ENCODE data around the gene COL18A1. TPM values are rescaled to one million over a fixed set of nuclear protein-coding genes. Genes with fewer than 3 reads are reported as not detected.

Gene COL18A1
- total RNA-seq, 4 donors from 2014 or later: 124 to 224 (median 173) TPM

DNA sequence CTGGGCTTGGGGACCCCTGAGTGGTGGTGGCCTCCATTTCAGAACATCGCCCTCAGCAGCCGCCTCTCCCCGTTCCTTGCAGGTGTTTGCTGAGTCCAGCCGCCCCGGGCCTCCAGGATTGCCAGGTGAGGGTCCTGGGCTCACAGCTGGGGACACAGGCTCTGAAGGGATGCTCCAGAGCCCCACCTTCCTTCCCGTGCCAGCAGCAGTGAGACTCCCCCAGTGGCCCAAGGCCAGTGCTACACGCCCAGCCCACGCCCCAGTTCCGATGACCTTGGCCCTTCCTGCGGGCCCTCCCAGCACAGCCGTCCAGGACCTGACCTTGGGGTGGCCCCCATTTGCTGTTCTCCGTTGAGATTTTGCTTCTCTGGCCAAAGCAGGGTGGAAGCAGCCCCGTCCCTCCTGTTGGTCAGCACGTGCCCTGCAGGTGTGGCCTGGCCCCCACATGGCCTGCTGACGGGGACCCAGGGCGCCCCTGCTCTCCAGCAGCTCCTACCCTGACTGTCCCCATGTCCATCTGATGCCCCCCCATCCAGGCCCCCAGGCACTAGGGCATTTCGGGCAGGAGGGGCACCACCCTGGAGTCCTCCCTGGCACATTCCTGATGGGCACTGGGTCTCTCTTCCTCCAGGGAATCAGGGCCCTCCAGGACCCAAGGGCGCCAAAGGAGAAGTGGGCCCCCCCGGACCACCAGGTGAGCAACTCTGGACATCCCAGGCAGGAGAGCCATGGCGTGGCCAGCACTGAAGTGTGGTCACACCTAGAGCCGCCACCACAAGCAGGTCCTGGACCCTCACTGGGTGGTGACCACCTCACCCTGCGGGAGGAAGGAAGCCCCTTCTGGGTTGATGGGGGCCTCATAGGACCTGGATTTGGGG lies 92.2 kb downstream of the COL18A1 start:
- H3K4me1 ChIP-seq: no peaks in the 10 kb centered on the region
- DNase-seq (ENCODE audit: low spot score in 2 of 2): no peak
- no peak overlapping the region for H3K27ac ChIP-seq
- no peaks in the 10 kb centered on the region for H3K9me3 ChIP-seq
- no peak overlapping the region for H3K4me3 ChIP-seq
- H3K27me3 ChIP-seq: no peaks in the 10 kb centered on the region
- 77 to 86% methylated on average over 15 to 21 of the region's 22 CpGs for WGBS, 2 donors
- peaks cover 0 to 71% (median 0%) of the 10 kb centered on the region in 3 donors for H3K36me3 ChIP-seq
- no peak for TF ChIP-seq EP300 (IDR thresholded peaks at IDR 0.05)
- TF ChIP-seq POLR2A (IDR thresholded peaks at IDR 0.05): no peak
- TF ChIP-seq, protein P1, sequence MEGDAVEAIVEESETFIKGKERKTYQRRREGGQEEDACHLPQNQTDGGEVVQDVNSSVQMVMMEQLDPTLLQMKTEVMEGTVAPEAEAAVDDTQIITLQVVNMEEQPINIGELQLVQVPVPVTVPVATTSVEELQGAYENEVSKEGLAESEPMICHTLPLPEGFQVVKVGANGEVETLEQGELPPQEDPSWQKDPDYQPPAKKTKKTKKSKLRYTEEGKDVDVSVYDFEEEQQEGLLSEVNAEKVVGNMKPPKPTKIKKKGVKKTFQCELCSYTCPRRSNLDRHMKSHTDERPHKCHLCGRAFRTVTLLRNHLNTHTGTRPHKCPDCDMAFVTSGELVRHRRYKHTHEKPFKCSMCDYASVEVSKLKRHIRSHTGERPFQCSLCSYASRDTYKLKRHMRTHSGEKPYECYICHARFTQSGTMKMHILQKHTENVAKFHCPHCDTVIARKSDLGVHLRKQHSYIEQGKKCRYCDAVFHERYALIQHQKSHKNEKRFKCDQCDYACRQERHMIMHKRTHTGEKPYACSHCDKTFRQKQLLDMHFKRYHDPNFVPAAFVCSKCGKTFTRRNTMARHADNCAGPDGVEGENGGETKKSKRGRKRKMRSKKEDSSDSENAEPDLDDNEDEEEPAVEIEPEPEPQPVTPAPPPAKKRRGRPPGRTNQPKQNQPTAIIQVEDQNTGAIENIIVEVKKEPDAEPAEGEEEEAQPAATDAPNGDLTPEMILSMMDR (IDR thresholded peaks at IDR 0.05): no peak

DNA sequence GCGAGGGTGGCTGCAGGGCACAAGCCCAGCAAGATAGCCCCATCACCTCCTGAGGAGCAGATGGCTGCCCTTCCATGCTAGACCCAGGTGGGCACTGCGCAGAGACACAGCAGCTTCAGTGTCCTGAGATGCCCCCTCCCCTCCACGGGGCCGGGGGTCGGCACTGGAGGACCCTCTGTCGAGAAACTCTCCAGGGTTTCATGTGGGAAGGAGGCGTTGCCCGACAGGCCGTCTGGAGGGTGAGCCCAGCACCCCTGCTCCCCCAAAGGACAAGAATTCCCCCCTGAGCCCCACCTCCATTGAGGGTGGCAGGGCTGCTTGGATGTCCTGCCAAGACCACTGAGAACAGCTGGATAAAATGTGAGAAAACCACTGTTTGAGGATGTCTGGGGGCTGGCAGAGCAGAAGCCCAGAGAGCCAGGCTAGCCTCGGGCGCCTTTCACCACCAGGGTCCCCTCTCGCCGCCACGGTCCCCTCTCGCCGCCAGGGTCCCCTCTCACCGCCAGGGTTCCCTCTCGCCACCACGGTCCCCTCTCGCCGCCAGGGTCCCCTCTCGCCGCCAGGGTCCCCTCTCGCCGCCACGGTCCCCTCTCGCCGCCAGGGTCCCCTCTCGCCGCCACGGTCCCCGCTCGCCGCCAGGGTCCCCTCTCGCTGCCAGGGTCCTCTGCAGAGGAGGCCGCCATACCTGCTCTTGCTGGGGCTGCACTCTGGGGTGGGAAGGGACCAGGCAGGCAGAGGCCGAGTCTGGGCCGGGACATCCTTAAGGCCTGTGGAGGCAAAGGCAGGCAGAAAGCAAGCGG lies 93.1 kb downstream of the COL18A1 start:
- WGBS, 2 donors: 93 to 94% methylated on average over 38 to 39 of the region's 39 CpGs
- Histone ChIP-seq H3K9me3 (no peaks in the 10 kb centered on the region), H3K27ac (no peak overlapping the region), H3K4me3 (no peak overlapping the region), H3K4me1 (no peaks in the 10 kb centered on the region), H3K27me3 (no peaks in the 10 kb centered on the region), H3K36me3 (peaks cover 0 to 62% (median 0%) of the 10 kb centered on the region in 3 donors)
- TF ChIP-seq, protein P1 (IDR thresholded peaks at IDR 0.05): no peak
- no peak for TF ChIP-seq EP300 (IDR thresholded peaks at IDR 0.05)
- no peak for TF ChIP-seq POLR2A (IDR thresholded peaks at IDR 0.05)
- no peak for DNase-seq (ENCODE audit: low spot score in 2 of 2)

DNA sequence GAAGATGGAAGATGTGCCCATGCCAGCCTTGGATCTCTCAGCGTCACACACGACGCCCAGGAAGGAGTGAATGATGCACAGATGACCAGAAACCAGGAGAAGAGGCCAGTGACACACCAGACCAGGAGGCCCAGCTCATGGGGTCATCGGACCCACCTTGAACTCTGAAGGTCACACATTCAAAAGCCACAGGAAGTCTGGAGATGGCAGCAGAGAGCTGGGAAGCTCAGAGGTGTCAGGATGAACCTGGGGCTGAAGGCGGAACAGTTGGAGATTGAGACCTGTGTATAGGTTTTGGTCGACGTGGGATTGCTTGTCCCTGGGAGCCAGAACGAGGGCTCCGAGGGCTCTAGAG lies 93.7 kb downstream of the COL18A1 start:
- H3K4me1 ChIP-seq: no peaks in the 10 kb centered on the region
- 88 to 92% methylated on average over 9 of the region's 9 CpGs for WGBS, 2 donors
- no peaks in the 10 kb centered on the region for H3K27me3 ChIP-seq
- H3K9me3 ChIP-seq: no peaks in the 10 kb centered on the region
- no peak overlapping the region for H3K4me3 ChIP-seq
- no peak for DNase-seq (ENCODE audit: low spot score in 2 of 2)
- peaks cover 0 to 57% (median 0%) of the 10 kb centered on the region in 3 donors for H3K36me3 ChIP-seq
- H3K27ac ChIP-seq: no peak overlapping the region
- TF ChIP-seq POLR2A (IDR thresholded peaks at IDR 0.05) (no peak), EP300 (IDR thresholded peaks at IDR 0.05) (no peak)
- TF ChIP-seq, protein P1 (IDR thresholded peaks at IDR 0.05): no peak

DNA sequence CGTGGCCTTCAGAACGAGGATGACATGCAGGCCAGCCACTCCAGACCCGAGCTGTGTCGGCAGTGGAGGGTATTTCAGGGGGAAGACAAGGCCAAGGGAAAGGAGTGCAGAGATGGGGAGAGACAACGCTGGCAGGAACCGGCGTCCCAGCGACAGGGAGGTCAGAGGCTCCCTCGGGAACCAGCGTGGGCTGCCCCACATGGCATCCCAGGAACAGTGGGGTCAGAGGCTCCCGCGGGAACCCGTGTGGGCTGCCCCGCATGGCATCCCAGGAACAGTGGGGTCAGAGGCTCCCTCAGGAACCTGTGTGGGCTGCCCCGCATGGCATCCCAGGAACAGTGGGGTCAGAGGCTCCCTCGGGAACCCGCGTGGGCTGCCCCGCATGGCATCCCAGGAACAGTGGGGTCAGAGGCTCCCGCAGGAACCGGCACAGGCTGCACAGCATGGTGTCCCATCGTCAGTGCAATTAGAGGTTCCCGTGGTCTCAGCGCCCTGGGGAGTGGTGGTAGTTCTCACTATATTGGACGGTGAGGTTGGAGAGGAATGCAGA lies 94.3 kb downstream of the COL18A1 start:
- no peak for DNase-seq (ENCODE audit: low spot score in 2 of 2)
- Histone ChIP-seq H3K4me3 (no peak overlapping the region), H3K4me1 (no peaks in the 10 kb centered on the region), H3K36me3 (peaks cover 0 to 56% (median 0%) of the 10 kb centered on the region in 3 donors), H3K9me3 (no peaks in the 10 kb centered on the region), H3K27ac (no peak overlapping the region), H3K27me3 (no peaks in the 10 kb centered on the region)
- 68 to 76% methylated on average over 25 of the region's 25 CpGs for WGBS, 2 donors
- TF ChIP-seq POLR2A (IDR thresholded peaks at IDR 0.05) (no peak), EP300 (IDR thresholded peaks at IDR 0.05) (no peak)
- TF ChIP-seq, protein P1 (IDR thresholded peaks at IDR 0.05): no peak
